Fibroblast of lung (primary cell): ENCODE results near the gene PARD6B. TPM values are rescaled to one million over a fixed set of nuclear protein-coding genes. Genes with fewer than 3 reads are reported as not detected.

Source experiments
- DNase-seq, 2 donors: peaks; one replicate each; pipeline versions ENCODE4 v3.0.0 to v3.0.0-alpha.2; 2010; ENCODE audit warnings: low read depth in 2 of 2
- H2AFZ ChIP-seq: 2 replicates; pipeline ENCODE4 v1.5.1; 2012; ENCODE audit warnings: low read length, control low read depth, inconsistent platforms
- H3K27ac ChIP-seq: 2 replicates; pipeline ENCODE4 v1.5.1; 2011; ENCODE audit warnings: low read length, control low read depth; ENCODE audit not compliant: insufficient read depth
- H3K27me3 ChIP-seq: 2 replicates; pipeline ENCODE4 v1.5.1; 2011; ENCODE audit warnings: mild to moderate bottlenecking, low read length; ENCODE audit not compliant: control insufficient read depth, insufficient read depth
- H3K36me3 ChIP-seq: 2 replicates; pipeline ENCODE4 v1.5.1; 2011; ENCODE audit warnings: low read length; ENCODE audit not compliant: control insufficient read depth, insufficient read depth
- H3K4me1 ChIP-seq: 2 replicates; pipeline ENCODE4 v1.5.1; 2011; ENCODE audit warnings: low read length; ENCODE audit not compliant: control insufficient read depth, insufficient read depth; ENCODE audit errors: extremely low read depth
- H3K4me2 ChIP-seq: 2 replicates; pipeline ENCODE4 v1.5.1; 2011; ENCODE audit warnings: low read length, control low read depth; ENCODE audit not compliant: insufficient read depth; ENCODE audit errors: extremely low read depth
- H3K4me3 ChIP-seq, 4 experiments: fragments of 200-600 bp in 1 of 4; sonication (generic) in 1 of 4; replicated peaks in 1 of 4; 2 replicates each; pipeline ENCODE4 v1.5.1; 2011 to 2016; ENCODE audit warnings: low read length in 4 of 4, low read depth in 3 of 4, mild to moderate bottlenecking in 3 of 4, control low read depth in 2 of 4, inconsistent platforms in 1 of 4, mixed read lengths in 1 of 4; ENCODE audit not compliant: insufficient read depth in 1 of 4; ENCODE audit errors: control extremely low read depth in 1 of 4
- H3K79me2 ChIP-seq: 2 replicates; pipeline ENCODE4 v1.5.1; 2012; ENCODE audit warnings: mild to moderate bottlenecking, low read length, inconsistent platforms; ENCODE audit not compliant: control insufficient read depth, insufficient read depth
- H3K9ac ChIP-seq: 2 replicates; pipeline ENCODE4 v1.5.1; 2011; ENCODE audit warnings: mild to moderate bottlenecking, low read length, control low read depth; ENCODE audit not compliant: insufficient read depth
- H3K9me3 ChIP-seq: 2 replicates; pipeline ENCODE4 v1.5.1; 2012; ENCODE audit warnings: low read depth, low read length; ENCODE audit not compliant: control insufficient read depth, insufficient read depth
- H4K20me1 ChIP-seq: 2 replicates; pipeline ENCODE4 v1.5.1; 2011; ENCODE audit warnings: low read length; ENCODE audit not compliant: control insufficient read depth, insufficient read depth; ENCODE audit errors: extremely low read depth
- CTCF ChIP-seq, 2 donors: IDR thresholded peaks in 1 of 2; conservative IDR thresholded peaks in 1 of 2; 1 replicate in 1 of 2; 2 replicates in 1 of 2; pipeline ENCODE4 v1.5.1; 2011 to 2012; ENCODE audit warnings: low read length in 2 of 2, control low read depth in 1 of 2, inconsistent platforms in 1 of 2, low read depth in 1 of 2, mild to moderate bottlenecking in 1 of 2
- EZH2 ChIP-seq: IDR thresholded peaks from 2 replicates; pipeline ENCODE4 v1.5.1; 2012; ENCODE audit warnings: low read length, control low read depth, mild to moderate bottlenecking; ENCODE audit errors: missing control alignments
- polyA plus RNA-seq, 2 donors: library from polyadenylated mRNA; depleted of rRNA in 1 of 2; stranded (reverse) in 1 of 2; unstranded in 1 of 2; fragments of >200 nt; gene quantifications; 2 replicates each; pipeline ENCODE4 v1.2.1, GENCODE V29; 2011 to 2012; ENCODE audit warnings: missing spikeins in 1 of 2
- total RNA-seq: library from RNA; depleted of rRNA; stranded (reverse); fragments of >200 nt; gene quantifications from 2 replicates; pipeline ENCODE4 v1.2.1, GENCODE V29; 2014

Gene PARD6B
- total and polyA plus RNA-seq, 2 donors (not counting 1 experiment from before 2014, with no cell fraction given), result 0.30 to 0.83 TPM

DNA sequence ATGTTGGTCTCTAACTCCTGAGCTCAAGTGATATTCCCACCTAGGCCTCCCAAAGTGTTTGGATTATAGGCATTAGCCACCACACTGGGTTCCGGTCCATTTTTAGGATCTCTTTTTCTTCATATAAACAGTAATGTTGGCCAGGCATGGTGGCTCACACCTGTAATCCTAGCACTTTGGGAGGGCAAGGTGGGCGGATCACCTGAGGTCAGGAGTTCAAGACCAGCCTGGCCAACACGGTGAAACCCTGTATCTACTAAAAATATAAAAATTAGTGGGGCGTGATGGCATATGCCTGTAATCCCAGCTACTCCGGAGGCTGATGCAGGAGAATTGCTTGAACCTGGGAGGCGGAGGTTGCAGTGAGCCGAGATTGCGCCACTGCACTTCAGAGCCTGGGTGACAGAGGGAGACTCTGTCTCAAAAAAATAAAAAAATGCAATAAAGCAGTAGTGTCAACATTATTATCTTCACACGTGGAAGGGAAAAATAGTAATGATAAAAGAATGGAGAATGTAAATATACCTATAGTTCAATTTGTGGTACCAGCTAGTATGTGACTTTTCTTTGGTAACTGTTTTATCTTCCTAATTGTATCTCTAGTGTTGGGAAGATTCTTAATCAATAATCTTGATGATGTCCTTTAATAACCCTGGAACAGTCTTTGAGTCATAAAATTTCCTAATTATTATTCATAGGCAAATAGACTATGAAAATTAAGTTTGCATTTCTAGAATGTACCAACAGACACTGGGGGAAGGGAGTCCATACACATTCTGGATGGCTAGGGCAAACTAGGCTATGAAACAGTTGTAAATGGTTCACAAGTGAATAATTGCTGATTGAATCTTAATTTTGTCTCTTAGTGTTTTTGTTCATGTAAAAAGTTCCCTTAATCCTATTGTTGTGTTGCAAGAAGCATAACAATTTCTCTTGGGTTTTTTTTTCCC lies 3.6 kb downstream of the PARD6B start:
- Histone ChIP-seq H3K4me1 (peaks cover 5% of the 10 kb centered on the region), H3K4me3 (no peak overlapping the region), H3K27me3 (peaks cover 5% of the 10 kb centered on the region), H3K79me2 (no peaks in the 10 kb centered on the region), H3K36me3 (no peaks in the 10 kb centered on the region), H4K20me1 (no peaks in the 10 kb centered on the region), H3K9ac (no peak overlapping the region), H3K27ac (no peak overlapping the region), H3K4me2 (no peak overlapping the region), H3K9me3 (no peaks in the 10 kb centered on the region), H2AFZ (no peak overlapping the region)
- TF ChIP-seq EZH2, result no peak
- TF ChIP-seq CTCF (conservative IDR thresholded peaks at IDR 0.05 in 1 of 2, IDR thresholded peaks at IDR 0.05 in 1 of 2; ENCODE audit: low read depth in 1 of 2, low read length in 2 of 2), result no peak
- DNase-seq, result no peak

GRCh38 chr20:50735813-50736212 lies 4.4 kb downstream of the PARD6B start:
- no peaks in the 10 kb centered on the region for H3K9me3 ChIP-seq
- H2AFZ ChIP-seq, result no peak overlapping the region
- no peaks in the 10 kb centered on the region for H4K20me1 ChIP-seq
- no peak overlapping the region for H3K9ac ChIP-seq
- H3K27me3 ChIP-seq, result peaks cover 5% of the 10 kb centered on the region
- H3K27ac ChIP-seq, result no peak overlapping the region
- no peak overlapping the region for H3K4me3 ChIP-seq
- no peak for DNase-seq
- H3K4me2 ChIP-seq, result no peak overlapping the region
- TF ChIP-seq EZH2, result no peak
- TF ChIP-seq CTCF (conservative IDR thresholded peaks at IDR 0.05 in 1 of 2, IDR thresholded peaks at IDR 0.05 in 1 of 2; ENCODE audit: low read depth in 1 of 2, low read length in 2 of 2), result no peak
- H3K4me1 ChIP-seq, result peaks cover 2% of the 10 kb centered on the region
- no peaks in the 10 kb centered on the region for H3K36me3 ChIP-seq
- H3K79me2 ChIP-seq, result no peaks in the 10 kb centered on the region

DNA sequence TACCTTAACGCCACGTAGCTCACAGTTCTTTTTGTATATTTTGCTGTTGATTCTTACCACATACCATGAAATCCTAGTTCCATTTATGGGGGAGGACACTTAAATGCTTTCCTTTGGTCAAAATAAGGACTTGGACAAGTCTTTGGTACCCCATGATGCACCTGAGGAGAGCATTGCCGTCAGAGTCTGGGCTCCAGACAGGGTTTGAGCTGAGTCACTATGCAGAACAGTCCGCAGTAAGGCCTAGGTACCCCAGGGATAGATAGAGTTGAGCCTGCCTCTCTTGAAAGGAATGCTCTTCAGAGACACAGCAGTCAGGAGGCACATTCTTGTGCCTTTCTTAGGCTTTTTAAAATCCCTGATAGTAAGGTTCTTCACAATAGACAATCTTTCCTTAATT lies 6.0 kb downstream of the PARD6B start:
- peaks cover under 1% of the 10 kb centered on the region for H3K27me3 ChIP-seq
- H3K79me2 ChIP-seq, result no peaks in the 10 kb centered on the region
- no peak overlapping the region for H3K27ac ChIP-seq
- no peak overlapping the region for H3K4me2 ChIP-seq
- no peak overlapping the region for H2AFZ ChIP-seq
- TF ChIP-seq EZH2, result no peak
- TF ChIP-seq CTCF (conservative IDR thresholded peaks at IDR 0.05 in 1 of 2, IDR thresholded peaks at IDR 0.05 in 1 of 2; ENCODE audit: low read depth in 1 of 2, low read length in 2 of 2), result no peak
- no peaks in the 10 kb centered on the region for H3K36me3 ChIP-seq
- peaks cover 2% of the 10 kb centered on the region for H3K4me1 ChIP-seq
- no peak overlapping the region for H3K9ac ChIP-seq
- H3K9me3 ChIP-seq, result no peaks in the 10 kb centered on the region
- DNase-seq, result peak in 1 of 2 donors; percentile 28
- H3K4me3 ChIP-seq, result no peak overlapping the region
- no peaks in the 10 kb centered on the region for H4K20me1 ChIP-seq
